Jurkat, Clone E6-1 (cell line): ENCODE results near the gene THSD7B.
"Not testable (repeated sequence)": the region's sequence is repeated elsewhere in the genome, so short reads cannot be mapped to it uniquely, and the experiment has no call there.

ENCODE experiments used
- DNase-seq: peaks from one replicate; pipeline ENCODE4 v3.0.0-alpha.2; 2011; ENCODE audit warnings: low read depth, low spot score
- H3K4me3 ChIP-seq: 2 replicates; pipeline ENCODE4 v1.5.1; 2011; ENCODE audit warnings: mild to moderate bottlenecking, low read length, control low read depth, moderate library complexity

The THSD7B gene

GRCh38 chr2:137689549-137689948, 924.2 kb downstream of the THSD7B start:
- DNase-seq: no peak
- no peak overlapping the region for H3K4me3 ChIP-seq

DNA sequence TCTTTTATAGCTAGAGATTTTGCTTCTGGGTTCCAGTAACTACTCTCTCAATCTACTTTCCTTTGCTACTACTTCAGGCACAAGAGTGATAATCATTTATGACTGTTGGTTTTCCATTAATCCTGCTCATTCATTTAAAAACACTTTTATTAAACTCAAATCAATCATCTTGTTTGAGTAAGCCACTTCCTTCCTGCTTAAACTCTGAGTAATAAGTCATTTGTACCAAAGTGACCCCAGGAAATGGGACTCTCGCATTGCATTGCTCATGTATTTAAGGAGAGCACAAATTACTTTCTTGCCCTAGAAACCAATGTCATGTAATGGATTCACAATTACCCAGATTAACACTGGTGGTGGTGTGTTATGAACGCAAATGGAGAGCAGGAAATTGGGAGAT, 928.2 kb downstream of the THSD7B start:
- H3K4me3 ChIP-seq: no peak overlapping the region
- DNase-seq: no peak

DNA sequence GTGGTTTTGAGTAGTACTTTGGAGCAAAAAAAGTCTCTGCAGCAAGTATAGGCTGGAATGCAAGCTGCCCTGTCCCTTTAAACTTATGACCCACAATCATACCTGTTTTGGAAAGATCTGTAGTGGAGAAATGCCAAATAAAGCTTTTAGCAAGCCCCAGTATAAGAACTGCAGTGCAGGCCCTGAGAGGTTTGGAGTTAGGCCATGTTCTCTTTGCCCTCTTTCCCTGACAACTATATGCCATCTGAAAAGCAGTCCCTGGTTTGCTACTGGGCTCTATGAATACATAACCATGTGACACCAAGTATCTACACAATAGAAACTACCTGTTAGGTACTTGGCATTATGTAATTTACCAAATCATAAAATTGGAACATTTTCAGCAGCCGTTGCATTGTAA, 931.6 kb downstream of the THSD7B start:
- H3K4me3 ChIP-seq: no peak overlapping the region
- no peak for DNase-seq

DNA sequence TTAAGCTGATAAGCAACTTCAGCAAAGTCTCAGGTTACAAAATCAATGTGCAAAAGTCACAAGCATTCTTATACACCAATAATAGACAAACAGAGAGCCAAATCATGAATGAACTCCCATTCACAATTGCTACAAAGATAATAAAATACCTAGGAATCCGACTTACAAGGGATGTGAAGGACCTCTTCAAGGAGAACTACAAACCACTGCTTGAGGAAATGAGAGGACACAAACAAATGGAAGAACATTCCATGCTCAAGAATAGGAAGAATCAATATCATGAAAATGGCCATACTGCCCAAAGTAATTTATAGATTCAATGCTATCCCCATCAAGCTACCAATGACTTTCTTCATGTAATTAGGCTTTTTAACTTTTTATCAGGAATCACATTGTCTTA, 934.9 kb downstream of the THSD7B start:
- DNase-seq, H3K4me3 ChIP-seq: not testable (repeated sequence)

GRCh38 chr2:137700681-137701080, 935.3 kb downstream of the THSD7B start:
- DNase-seq: no peak
- H3K4me3 ChIP-seq: no peak overlapping the region

- H3K4me3 ChIP-seq: no peak overlapping the region
- DNase-seq: no peak
Observed at GRCh38 chr2:137705296-137705695, 940.0 kb downstream of the THSD7B start.

GRCh38 chr2:137706786-137707613, 941.7 kb downstream of the THSD7B start:
- DNase-seq: peak; percentile 3
- H3K4me3 ChIP-seq: no peak overlapping the region

DNA sequence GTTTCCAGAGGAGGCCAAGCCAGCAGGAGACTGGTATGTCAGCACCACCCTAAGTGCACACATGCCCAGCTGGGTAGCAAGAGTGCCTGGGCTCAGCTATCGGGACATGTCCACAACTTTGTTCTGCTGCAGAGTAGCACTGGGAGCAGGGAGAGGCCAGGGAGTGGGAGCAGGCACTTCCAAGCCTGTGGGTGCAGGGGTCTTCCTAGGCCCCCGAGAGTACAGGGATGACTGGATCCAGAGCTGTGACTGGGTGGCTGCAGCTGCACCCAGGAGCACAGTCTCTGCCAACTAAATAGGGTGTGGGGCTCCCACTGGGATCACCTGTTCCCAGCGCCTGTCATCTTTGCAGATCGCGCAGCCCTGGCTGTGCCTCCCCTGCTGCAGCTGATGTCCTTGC, 943.0 kb downstream of the THSD7B start:
- H3K4me3 ChIP-seq: no peak overlapping the region

DNA sequence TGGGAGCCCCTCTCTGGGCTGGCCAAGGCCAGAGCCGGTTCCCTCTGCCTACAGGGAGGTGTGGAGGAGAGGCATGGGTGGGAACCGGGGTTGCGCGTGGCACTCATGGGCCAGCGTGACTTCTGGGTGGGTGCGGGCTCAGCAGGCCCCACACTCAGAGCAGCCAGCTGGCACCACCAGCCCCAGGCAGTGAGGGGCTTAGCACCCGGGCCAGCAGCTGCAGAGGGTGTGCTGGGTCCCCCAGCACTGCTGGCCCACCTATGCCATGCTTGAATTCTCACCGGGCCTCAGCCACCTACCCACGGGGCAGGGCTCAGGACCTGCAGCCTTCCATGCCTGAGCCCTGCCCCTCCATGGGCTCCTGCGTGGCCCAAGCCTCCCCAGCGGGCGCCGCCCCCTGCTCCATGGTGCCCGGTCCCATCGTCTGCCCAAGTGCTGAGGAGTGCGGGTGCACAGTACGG, 950.4 kb downstream of the THSD7B start:
- DNase-seq: no peak
- H3K4me3 ChIP-seq: no peak overlapping the region

More for the DNA sequence above, 943.0 kb downstream of the THSD7B start:
- DNase-seq: no peak

DNA sequence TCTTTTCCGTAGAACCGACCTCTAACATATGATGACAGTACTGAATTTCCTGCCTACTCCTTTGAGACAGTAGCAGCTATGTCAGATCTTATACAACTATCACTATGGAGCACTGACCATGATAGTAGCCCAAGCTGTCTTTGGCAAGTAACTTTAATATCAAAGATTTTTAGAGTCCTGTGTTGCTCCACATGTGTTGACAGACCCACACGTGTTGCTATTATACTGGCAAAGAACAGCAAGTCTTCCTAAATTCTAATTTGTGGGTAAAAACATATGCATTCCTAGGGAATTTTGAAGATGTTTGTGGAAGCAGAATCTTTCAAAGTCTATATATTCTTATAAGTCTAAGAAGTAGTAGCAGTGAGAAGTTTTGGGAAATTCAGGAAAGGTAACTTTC, 953.4 kb downstream of the THSD7B start:
- no peak for DNase-seq
- no peak overlapping the region for H3K4me3 ChIP-seq

DNA sequence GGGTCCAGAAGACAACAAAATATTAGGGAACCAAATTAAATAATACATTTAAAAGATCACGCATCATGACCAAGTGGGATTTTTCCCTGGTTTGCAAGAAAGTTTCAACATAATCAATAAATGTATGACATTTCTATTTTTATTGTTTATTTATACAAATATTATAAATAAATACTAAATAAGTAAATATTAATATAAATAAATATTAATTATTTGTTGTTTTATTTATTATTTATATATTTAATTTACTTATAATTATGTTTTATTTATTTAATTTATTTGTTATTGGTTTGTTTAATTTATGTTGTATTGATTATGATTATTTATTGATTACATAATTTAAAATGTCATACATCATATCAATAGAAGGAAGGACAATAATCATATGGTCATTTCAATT, 956.4 kb downstream of the THSD7B start:
- H3K4me3 ChIP-seq: no peak overlapping the region
- no peak for DNase-seq

- H3K4me3 ChIP-seq: no peak overlapping the region
- DNase-seq: no peak
Observed at GRCh38 chr2:137724912-137725311, 959.6 kb downstream of the THSD7B start.
